COLO668 (cell line): Measurements from ENCODE around the gene OPCML.

Source experiments
- DNase-seq: peaks from one replicate; lab custom pipeline; 2025; ENCODE audit not compliant: unreplicated experiment; lab: John Stamatoyannopoulos, UW

OPCML gene

DNA sequence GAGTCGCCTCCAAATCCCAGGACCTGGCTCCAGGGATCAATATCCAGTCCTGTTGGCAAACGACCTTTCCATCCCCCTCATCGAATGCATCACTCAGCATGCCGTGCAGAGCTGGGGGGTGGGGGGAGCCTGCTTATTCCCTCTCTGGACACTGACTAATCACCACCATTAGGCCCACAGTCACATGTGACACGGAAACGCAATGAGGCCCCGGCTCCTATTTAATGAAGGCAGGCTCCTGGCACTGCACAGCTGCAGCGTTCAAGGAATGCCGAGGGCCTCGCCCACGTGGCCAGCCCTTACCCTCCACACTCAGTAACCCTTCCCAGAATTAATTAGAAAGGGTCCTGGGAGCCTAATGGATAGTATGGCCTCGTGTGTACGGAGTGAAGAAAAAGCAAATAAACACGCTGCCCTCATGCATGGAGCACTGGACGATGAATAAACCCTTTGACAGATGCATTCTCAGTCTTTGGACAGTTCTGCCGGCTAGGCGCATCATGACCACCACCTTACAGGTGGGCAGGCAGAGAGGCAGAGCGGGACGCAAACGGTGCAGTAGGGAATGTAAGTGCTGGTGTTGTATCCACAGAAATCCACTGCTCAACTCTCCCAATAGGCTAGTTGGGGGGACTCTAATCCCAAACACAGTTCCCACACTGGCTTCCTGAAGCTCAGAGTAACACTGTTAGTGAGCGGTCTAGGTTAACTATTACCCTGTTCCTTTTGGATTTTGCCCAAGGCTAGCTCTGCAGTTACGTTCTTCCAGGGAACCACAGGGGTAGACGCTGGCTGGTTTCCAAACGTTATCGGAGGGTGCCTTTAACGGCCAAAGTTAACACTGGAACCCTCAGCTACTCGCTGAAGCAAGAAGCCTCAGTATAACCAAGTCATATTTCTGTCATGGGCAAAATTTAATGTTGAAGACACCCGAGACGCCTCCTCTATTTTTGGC is 490.1 kb downstream of the OPCML start:
- DNase-seq: no peak

DNA sequence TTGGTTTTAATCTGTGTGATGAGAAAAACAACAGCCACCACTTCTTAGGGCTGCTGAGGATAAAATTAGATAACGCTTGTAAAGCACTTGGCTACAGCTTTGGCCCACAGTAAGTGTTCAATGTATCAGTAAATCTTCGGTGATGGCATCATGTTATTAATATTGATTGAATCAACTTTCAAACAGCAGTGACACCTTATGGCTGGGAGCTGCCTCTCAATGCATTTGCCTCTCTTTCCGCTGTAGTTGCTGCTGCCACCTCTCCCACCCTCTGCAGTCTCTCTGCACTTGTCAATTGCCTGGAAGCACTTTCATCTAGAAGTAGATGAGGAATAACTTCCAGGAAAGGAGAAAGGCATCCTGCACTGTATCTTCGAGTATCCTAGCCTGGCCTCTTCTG is 491.1 kb downstream of the OPCML start:
- no peak for DNase-seq

DNA sequence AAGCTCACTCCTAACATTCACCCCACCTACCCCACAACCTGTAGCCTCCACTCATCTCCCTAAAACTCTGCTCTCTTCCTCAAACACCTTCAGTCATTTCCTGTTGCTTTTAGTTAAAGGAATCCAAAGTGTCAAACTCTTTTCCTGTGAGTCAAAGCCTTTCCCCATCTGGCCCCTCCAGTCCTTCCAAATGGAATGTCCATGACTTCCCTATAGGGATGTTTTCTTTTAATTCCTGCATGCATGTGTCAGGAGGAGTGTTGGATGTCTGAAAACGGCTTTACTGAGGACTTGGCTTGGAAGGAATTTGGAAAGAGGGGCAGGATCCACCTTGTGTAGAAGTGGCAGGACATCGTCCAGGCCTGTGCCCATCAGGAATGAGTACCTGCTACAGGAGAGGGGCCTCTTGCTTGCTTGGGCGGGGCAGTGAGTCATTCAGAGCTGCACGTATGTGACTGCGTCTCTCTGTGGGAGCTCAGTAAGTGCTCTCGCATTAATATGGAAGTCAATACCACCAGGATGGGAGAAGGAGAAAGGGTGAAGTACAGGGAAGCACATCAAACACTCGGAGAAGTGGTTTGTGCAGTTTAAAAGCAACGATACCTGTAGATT is 491.9 kb downstream of the OPCML start:
- DNase-seq: peak; percentile 20

DNA sequence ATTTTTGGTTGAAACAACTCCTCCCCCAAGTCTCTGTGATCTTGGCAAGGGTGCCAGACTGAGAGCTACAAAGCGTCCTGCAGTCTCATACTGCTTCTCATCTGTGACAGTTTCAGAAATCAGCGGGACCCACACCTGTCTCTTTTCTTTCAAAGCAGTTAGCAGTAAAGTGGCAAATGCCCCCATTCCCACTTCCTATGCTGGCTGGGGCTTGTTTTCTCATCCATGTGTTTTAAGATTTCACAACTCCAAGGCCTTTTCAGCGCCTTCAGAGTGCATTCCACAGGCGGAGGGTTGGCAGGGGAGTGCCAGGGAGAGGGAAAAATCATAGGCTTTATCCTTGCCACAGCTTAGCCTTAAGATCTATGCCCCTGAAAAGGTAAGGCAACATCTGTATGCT is 493.5 kb downstream of the OPCML start:
- no peak for DNase-seq

DNA sequence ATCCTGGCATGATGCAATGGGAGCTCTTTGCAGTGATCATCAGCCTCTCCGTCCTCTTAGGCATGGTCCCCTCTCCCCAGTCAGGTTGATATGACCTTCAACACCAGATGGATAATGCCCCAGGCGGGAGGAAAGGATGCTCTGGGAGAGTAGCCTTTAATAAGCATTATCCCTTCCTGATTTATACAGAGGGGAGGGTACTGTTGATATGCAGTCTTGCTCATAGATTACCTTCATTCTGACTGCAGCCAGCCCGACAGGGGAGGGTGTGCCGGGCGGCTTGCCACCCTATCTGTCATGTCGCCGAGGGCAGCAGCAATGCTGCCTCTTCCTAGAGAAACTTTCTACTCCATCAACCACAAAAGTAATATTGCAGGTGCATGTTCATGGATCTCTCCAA is 497.4 kb downstream of the OPCML start:
- DNase-seq: no peak

DNA sequence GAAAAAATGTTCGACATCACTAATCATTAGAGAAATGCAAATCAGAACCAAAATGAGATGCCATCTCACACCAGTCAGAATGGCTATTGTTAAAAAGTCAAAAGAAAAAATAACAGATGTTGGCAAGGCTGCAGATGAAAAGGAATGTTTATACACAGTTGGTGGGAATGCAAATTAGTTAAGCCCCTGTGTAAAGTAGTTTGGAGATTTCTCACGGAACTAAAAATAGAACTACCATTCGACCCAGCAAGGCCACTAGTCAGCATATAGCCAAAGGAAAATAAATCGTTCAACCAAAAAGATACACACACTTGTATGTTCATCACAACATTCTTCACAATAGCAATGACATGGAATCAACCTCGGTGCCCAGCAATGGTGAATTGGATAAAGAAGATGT is 503.2 kb downstream of the OPCML start:
- DNase-seq: no peak

DNA sequence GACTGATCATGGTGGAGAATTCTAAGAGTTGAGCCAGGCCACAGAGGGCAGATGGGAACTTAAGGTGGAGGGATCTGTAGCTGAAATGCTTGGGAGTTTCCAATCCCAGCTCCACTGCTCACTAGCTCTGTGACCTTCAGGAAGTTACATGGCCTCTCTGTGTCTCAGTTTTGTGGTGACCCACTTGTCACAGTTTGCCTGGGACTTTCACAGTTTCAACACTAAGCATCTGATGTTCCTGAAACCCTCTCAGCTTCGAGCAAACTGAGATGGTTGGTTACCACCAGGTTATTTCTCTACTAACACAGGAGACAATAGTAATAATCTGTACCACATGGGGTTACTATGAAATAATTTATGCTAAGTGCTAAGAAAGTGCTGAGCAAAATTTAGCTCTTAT is 505.3 kb downstream of the OPCML start:
- DNase-seq: no peak

DNA sequence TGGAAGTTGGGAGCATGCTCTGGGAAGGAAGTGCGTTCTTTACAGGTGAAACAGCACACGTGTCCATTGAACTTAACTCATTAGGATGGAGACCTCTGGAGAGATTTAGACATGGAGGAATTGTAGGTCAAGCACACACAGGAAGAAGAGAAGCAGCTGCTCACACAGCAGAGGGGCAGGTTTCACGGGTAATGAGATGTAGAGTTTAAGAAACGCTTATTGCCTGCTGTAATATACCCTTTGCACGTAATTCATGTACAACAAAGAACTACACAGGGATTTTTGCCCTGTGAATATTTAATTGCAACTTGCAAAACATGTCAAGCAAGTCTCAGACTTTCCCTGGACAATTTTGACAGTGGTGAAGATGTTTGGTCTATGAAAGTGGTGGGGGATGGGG is 508.0 kb downstream of the OPCML start:
- DNase-seq: no peak

DNA sequence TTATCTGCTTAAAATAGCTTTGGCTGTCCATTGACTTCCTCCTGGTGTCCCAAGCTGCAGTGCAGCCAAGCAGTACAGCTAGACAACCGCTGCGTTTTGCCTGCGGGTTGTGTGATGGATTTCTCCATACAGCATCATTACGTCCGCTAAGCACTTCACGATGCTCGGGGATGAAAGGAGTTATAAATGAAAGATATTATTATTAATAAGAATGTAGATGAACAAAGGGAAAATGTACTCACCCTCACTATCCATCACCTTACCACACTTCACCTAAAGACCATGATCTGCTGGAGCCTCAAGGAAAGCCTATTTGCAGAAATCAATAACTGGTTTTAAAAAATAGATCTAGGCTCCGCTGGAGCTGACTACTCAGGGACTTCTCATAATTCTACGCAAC is 509.1 kb downstream of the OPCML start:
- no peak for DNase-seq

DNA sequence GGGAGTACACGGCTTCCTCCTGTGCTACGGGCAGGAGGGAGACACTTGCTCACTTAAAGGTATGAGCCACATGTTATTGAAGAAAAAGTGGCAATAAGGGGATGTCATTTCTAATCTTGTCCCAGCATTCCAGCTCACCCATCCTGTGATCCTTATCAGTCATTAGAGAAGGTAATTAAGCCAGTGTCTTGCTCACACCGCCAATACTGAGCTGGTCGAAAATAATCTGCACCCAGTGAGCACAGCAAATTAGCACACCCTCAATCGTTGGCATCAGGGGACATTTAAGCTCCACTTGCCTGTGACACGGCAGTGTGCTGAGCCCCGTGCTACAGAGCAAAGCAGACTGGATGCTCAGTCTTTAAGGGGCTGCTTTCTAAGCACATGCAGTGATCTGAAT is 510.7 kb downstream of the OPCML start:
- no peak for DNase-seq

DNA sequence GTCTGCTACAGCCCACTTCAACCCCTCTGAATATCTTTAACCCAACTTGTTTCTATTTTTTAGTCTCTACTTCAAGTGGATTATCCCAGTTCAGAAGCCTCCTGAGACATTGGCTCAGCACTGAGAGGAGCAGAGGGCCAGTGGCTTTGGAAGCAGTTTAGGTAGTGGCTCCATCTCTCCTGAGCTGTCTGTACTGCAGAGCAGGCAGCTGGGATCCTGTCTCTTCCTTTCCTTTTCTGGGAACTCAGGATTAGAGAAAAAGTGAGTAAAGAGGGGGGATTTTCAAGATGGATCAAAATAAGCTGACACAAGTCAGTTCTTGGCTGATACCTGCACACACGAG is 512.0 kb downstream of the OPCML start:
- DNase-seq: no peak

DNA sequence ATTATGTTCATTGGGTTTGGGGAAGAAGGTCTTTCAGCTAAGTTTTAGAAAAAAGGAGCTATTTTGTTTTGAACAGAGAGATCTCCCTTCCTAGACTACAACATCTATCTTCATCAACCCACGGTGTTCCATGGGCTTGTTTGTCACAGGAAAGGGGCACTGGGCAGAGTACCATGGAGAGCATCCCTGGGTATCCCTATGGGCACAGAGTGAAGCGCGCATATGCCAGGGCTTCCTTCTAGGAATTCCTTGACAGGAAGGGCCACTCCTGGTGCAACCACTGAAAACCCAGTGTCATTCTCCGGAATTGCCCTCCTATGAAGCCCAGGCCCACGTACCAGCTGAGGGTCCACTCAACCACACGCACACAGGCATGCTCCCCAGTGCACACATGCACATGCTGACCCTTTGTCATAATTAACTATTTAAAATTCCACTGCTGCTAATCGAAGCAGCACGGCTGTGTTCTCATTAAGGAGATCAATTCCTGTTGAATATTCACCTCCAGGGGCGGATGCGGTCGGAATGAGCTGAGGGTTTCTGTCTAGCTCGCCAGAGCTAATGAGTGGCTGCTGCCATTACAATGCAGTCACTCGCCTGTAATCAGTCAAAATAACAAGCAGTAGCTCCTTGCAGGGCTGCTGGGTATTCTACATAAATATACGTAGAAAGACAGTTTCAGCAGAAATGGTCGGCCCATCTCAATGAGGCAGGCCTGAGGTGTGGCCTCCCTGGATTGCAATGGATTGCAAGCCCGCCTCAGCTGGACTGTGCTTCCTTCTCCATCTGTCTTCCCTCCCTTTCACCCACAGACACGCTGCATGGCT is 512.5 kb downstream of the OPCML start:
- DNase-seq: no peak

DNA sequence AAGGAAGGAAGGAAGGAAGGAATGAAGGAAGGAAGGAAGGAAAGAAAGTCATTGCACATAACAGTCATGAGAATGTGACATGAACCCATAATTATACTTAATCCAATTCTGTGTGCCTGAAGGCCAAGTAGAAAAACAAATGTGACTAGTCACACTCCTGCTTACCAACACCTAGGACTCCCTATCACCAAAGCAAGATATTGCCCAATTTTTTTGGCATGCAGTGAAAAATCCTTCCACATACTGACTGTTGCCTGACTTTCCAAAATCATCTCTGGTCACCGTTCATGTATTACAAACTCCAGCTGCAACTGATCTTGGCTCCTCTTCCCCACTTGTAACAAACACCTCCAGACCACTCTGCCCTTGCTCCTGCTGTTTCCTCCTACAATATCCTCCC is 516.8 kb downstream of the OPCML start:
- DNase-seq: no peak

DNA sequence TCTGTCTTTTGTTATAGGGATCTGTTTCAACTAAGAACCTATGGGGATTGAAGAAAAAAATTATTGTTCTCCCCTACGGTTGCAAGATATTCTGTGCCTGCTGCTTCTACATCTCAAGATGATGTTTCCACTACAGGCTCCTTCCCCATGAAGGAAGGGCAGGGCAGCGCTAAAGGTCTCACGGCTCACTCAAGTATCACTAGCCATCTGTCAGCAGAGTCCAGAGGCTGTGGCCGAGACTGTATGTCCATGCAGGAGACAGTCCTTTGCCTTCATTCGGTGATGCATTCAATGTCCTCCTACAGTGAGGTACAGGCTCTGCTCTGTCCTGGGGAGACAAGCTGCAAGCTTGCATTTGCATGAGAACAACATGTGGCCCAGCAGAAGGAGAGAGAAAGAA is 518.0 kb downstream of the OPCML start:
- DNase-seq: no peak

DNA sequence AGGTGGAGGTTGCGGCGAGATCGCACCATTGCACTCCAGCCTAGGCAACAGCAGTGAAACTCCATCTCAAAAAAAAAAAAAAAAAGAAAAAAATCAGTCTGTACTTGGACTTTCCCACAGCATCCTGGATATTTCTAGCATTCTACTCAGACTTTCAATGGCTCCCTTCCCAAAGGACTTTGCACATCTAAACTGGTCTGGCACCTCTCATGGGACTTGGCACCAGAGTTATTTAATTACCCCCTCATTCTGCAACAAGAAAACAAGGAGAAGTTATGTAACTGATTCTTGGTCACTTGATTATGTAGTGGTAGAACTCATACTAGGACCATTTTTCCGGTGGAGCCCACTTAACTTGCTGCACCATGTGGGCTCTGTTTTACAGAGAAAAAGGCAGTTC is 519.5 kb downstream of the OPCML start:
- no peak for DNase-seq

DNA sequence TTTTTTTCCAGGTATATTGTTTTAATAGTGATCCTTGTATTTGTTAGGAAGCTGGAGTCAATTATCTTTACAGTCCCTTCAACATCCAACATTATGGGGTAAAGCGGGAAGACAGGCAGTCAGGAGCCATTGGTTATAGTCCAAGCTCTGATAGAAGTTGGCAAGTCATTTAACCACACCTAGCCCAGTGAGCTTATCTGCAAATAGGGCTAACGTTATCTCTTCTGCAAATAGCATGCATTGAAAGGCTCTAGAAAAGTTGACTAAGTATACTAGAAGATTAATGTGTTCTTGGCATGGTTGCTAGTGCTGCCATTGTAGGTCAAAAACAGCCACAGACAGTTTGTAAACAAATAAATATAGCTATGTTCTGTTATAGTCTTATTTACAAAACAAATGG is 520.7 kb downstream of the OPCML start:
- DNase-seq: no peak

DNA sequence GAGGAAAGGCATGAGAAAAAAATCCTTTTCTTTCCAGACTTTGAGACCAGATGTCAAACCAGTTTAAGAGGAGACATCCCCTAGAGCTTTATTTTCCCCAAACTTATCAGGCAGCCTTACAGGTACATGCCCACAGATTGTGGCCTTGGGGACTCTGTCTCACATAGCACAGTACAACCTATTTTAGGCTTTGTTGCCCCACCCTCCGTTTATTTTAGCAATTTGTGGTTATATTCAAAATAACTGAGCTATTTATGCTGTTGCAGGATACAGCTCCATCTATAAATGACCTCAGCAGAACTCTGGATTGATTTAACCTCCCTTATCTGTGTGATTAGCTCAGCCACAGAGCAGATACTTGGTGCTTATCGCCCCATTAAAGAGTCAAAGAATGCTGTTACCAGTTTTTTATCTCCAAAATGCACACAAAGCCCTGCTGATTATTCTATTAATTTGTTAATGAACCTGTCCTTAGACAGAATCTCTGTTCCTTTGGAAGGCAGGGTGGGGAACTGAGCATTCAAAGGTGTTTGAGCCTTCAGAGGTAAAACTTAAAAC is 525.2 kb downstream of the OPCML start:
- no peak for DNase-seq

DNA sequence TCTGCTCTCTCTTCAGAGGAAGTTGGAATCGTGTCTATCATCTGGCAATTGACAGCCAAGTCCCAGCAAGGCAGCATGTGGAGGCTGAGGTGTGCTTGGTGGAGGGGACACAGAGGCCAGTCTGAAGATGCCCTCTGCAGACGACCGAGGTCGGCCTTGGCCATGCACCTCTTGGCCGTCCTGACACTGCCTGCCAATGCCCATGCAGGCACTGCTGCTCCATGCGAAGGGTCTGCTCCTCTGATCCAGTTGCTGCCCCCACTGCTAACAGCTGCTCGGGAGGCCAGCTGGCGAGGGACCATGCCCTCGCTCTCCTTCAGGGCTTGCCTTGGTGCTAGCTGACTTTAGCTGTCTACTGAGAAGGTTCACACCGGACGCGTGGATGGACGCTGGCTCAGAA is 527.9 kb downstream of the OPCML start:
- DNase-seq: no peak

DNA sequence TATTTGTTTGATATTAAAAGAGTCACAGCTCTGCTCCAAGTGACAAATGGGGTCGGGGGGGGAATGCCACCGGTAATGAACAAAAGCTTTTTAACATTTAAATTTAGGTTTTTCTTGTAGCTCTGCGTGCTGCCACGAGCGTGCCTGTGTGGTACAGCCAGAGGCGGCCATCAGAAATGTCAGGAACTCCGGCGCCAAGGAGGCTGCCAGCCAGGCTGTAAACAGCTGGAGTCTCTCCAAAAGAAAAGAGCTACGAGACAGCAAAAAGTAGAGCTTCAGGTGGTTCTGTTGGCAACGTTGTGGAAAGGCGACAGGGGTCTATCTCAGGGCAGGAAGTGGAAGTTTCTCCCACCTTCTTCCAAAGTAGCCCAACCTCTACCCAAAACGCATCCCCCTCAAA is 532.8 kb downstream of the OPCML start:
- no peak for DNase-seq

DNA sequence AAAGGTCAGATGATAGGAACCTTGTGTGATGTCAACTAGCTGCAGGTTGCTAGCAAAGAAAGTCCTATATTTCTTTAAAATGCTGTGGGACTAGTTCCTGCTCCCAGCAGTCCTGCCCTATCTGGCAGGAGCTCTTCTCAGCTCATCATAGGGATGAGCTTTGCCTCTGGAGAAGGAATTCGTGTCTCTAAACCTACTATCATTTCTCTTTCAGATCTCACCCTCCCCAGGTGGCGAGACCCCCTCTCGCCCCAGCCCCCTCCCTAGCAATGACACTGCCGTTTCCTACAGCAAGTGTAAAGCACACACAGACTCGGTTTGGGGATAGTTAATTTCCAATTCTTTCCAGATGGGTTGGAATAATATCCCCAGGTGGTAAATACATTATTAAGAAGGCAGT is 533.3 kb downstream of the OPCML start:
- no peak for DNase-seq

DNA sequence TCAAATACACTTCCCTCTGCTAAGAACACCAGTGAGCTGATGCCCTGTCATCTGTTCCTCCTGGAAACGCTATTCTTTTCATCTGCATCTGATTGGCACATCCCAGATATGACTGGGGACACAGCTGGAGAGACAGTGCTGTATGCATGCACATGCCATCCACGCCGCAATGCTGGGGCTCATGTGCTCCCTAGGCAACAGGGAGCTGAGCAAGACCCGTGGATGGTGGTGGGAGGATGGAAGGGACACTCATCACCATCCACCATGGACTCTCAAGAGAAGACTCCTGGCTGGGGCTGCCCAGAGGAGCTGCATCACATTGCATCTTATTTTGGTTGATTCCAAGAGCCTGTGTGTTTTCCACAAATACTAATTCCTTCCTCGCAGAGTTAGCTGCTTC is 534.9 kb downstream of the OPCML start:
- no peak for DNase-seq

DNA sequence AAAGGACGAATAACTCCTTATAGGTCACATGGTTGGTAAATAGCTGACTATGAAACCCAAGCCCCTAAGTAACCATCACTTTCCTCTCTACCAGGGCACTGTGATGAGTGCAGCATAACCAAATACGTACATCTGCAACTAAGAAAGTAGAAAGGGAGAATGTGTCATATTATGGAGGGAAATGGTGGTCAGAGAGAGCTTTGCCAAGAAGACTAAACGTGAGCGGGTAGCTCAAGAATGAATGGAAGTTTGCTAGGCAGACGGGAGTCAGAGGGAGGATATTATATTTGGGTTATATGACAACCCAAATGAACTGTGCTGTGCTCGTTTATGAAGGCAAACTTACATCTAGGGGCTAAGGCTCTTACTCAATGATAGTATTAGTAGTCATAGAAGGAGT is 537.3 kb downstream of the OPCML start:
- DNase-seq: no peak
